Liver (tissue), 9 donors: Measurements from ENCODE around the gene ERN1. TPM values are rescaled to one million over a fixed set of nuclear protein-coding genes. Genes with fewer than 3 reads are reported as not detected.
A peak's percentile ranks its signal among the peaks of the same experiment; 100 is the strongest.

Source experiments
- DNase-seq: peaks from one replicate; pipeline ENCODE4 v3.0.0-alpha.2; 2017; ENCODE audit warnings: low spot score
- H3K27ac ChIP-seq, 2 donors: one replicate each; pipeline ENCODE4 v1.7.0; 2013; ENCODE audit warnings: inconsistent platforms in 2 of 2, low read length in 2 of 2, control low read depth in 1 of 2, low read depth in 1 of 2, mild to moderate bottlenecking in 1 of 2
- H3K27me3 ChIP-seq, 4 donors: one replicate each; pipeline versions ENCODE4 v1.6.1 to v1.7.0; 2013; ENCODE audit warnings: low read length in 3 of 4, inconsistent platforms in 1 of 4, mild to moderate bottlenecking in 1 of 4, moderate library complexity in 1 of 4; ENCODE audit not compliant: control insufficient read depth in 4 of 4, insufficient read depth in 4 of 4
- H3K36me3 ChIP-seq, 4 donors: one replicate each; pipeline versions ENCODE4 v1.6.1 to v1.7.0; 2013; ENCODE audit warnings: low read length in 3 of 4, mild to moderate bottlenecking in 3 of 4, low read depth in 1 of 4, moderate library complexity in 1 of 4; ENCODE audit not compliant: control insufficient read depth in 4 of 4, insufficient read depth in 3 of 4
- H3K4me1 ChIP-seq, 4 donors: one replicate each; pipeline versions ENCODE4 v1.6.1 to v1.7.0; 2013; ENCODE audit warnings: low read length in 3 of 4, mild to moderate bottlenecking in 3 of 4, moderate library complexity in 1 of 4; ENCODE audit not compliant: control insufficient read depth in 4 of 4, insufficient read depth in 4 of 4
- H3K4me3 ChIP-seq, 3 donors: one replicate each; pipeline versions ENCODE4 v1.6.1 to v1.7.0; 2013; ENCODE audit warnings: low read length in 3 of 3, control low read depth in 1 of 3, low read depth in 1 of 3, mild to moderate bottlenecking in 1 of 3
- H3K9ac ChIP-seq, 2 donors: one replicate each; pipeline ENCODE4 v1.7.0; 2013; ENCODE audit warnings: low read length in 2 of 2, mild to moderate bottlenecking in 2 of 2, moderate library complexity in 2 of 2, control low read depth in 1 of 2, low read depth in 1 of 2
- H3K9me3 ChIP-seq, 4 donors: one replicate each; pipeline versions ENCODE4 v1.6.1 to v1.7.0; 2013; ENCODE audit warnings: low read length in 3 of 4; ENCODE audit not compliant: control insufficient read depth in 4 of 4
- FOXA1 ChIP-seq: IDR thresholded peaks from 2 replicates; pipeline ENCODE4 v1.6.1; 2016; ENCODE audit warnings: antibody characterized with exemption
- FOXA2 ChIP-seq: IDR thresholded peaks from 2 replicates; pipeline ENCODE4 v1.6.1; 2016; ENCODE audit warnings: antibody characterized with exemption
- GABPA ChIP-seq, 2 donors: IDR thresholded peaks in 1 of 2; conservative IDR thresholded peaks in 1 of 2; 2 replicates each; pipeline ENCODE4 v1.6.1; 2016; ENCODE audit warnings: antibody characterized with exemption in 2 of 2, mild to moderate bottlenecking in 1 of 2, moderate library complexity in 1 of 2
- HNF4A ChIP-seq, 2 donors: conservative IDR thresholded peaks; 2 replicates each; pipeline ENCODE4 v1.6.1; 2016; ENCODE audit warnings: antibody characterized with exemption in 2 of 2, mild to moderate bottlenecking in 2 of 2
- HNF4G ChIP-seq: IDR thresholded peaks from 2 replicates; pipeline ENCODE4 v1.6.1; 2016; ENCODE audit warnings: antibody characterized with exemption
- JUND ChIP-seq, 2 donors: IDR thresholded peaks; 2 replicates each; pipeline ENCODE4 v1.6.1; 2016; ENCODE audit warnings: antibody characterized with exemption in 2 of 2
- NR2F2 ChIP-seq: IDR thresholded peaks from 2 replicates; pipeline ENCODE4 v1.6.1; 2016; ENCODE audit warnings: antibody characterized with exemption
- RAD21 ChIP-seq, 2 donors: IDR thresholded peaks; 2 replicates each; pipeline ENCODE4 v1.6.1; 2016; ENCODE audit warnings: antibody characterized with exemption in 2 of 2, mild to moderate bottlenecking in 2 of 2
- RXRA ChIP-seq, 2 donors: IDR thresholded peaks; 2 replicates each; pipeline ENCODE4 v1.6.1; 2017 to 2018; ENCODE audit warnings: antibody characterized with exemption in 2 of 2, mild to moderate bottlenecking in 1 of 2
- TAF1 ChIP-seq: conservative IDR thresholded peaks from 2 replicates; pipeline ENCODE4 v1.6.1; 2016; ENCODE audit warnings: antibody characterized with exemption, mild to moderate bottlenecking
- YY1 ChIP-seq: IDR thresholded peaks from 2 replicates; pipeline ENCODE4 v1.6.1; 2016; ENCODE audit warnings: antibody characterized with exemption, mild to moderate bottlenecking
- WGBS: extraction: QIAGEN DNeasy Blood & Tissue Kit; methylation state at CpG from one replicate; pipeline ENCODE4 v1.1.7; 2013; 5-methylcytosine and 5-hydroxymethylcytosine counted together
- polyA plus RNA-seq, 2 donors: library from polyadenylated mRNA; stranded (reverse) in 1 of 2; unstranded in 1 of 2; fragments of 200-250 nt in 1 of 2; fragments of >200 nt in 1 of 2; fragmentation: Nextera tagmentation in 1 of 2; extraction: Ambion mirVana in 1 of 2; gene quantifications; one replicate each; pipeline versions ENCODE4 v1.2.1 to v1.2.3, GENCODE V29; 2013 to 2015
- total RNA-seq, 2 donors: library from RNA; depleted of rRNA; stranded (reverse); fragments of >200 nt; gene quantifications; one replicate each; pipeline ENCODE4 v1.2.3, GENCODE V29; 2014
- TF ChIP-seq, protein P1 (sequence below): IDR thresholded peaks from 2 replicates; pipeline ENCODE4 v1.6.1; 2016; ENCODE audit warnings: antibody characterized with exemption
- TF ChIP-seq, protein P2 (sequence below): IDR thresholded peaks from 2 replicates; pipeline ENCODE4 v1.6.1; 2016; ENCODE audit warnings: antibody characterized with exemption
- TF ChIP-seq, protein P3 (sequence below): fragments of 150-350 bp; IDR thresholded peaks from 2 replicates; pipeline ENCODE4 v1.5.1; 2017; ENCODE audit warnings: improper control_type of control experiment, low read depth, low read length; ENCODE audit not compliant: missing input control
- TF ChIP-seq, protein P4 (sequence below): IDR thresholded peaks from 2 replicates; pipeline ENCODE4 v1.6.1; 2016; ENCODE audit warnings: antibody characterized with exemption
- donor health status: healthy.
- donor health status: healthy.
- donor health status: healthy.
- donor health status: healthy.
- donor health status: healthy.

The ERN1 gene
- total and polyA plus RNA-seq, 4 donors, result 6.3 to 35.1 (median 14.9) TPM

DNA sequence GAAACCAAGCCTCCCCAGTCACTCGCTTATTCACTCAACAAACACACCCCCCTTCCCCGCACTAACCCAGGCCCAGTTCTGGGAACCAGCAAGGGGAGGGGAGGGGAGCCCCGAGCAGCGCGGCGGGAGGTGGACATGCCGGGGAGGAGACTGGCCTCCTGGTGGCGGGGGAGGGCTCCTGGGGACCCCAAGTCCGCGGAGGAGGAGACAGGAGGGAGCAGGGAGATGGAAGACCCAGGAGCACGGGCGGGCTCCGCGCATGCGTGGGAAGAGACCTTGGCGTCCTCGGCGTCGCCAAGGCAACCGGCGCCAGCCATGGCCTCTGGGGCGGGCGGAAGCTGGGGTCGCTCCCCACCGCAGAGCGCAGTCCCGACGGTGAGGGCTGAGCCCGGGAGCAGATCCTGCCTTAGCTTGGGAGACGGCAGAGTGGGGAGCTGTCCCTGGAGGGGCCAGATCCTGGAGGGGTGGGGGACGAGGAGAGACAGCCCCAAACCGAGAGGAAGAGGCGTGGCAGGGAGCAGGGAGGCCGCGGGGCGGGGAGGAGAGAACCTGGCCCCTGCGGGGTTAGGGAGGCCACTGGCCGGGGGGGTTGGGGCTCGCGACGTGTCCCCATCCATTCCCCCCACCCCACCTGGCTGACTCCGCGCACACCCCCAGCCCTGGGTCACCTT lies 131.8 kb downstream of the ERN1 start, which contains the start of gene PRR29:
Gene PRR29, plus strand, starts transcription at position 302 of the 671 bp plus-strand sequence. Its CDS starts 14 bp downstream, at position 316.
- Histone ChIP-seq H3K4me3 (peak within 1 kb of the TSS; percentile 33 to 42 (median 39)), H3K27me3 (peaks cover 0 to 2% (median 0%) of the 10 kb centered on the region in 4 donors), H3K36me3 (no peaks in the 10 kb centered on the region), H3K27ac (no peak within 1 kb of the TSS), H3K9ac (no peak within 1 kb of the TSS), H3K4me1 (peaks cover 0 to 10% (median 4%) of the 10 kb centered on the region in 4 donors), H3K9me3 (no peaks in the 10 kb centered on the region)
- DNase-seq, result peak; percentile 64
- TF ChIP-seq FOXA2 (no peak), YY1 (no peak), TAF1 (no peak), GABPA (IDR thresholded peaks at IDR 0.05 in 1 of 2, conservative IDR thresholded peaks at IDR 0.05 in 1 of 2) (no peak), HNF4G (no peak), RAD21 (IDR thresholded peaks at IDR 0.05) (no peak), RXRA (IDR thresholded peaks at IDR 0.05) (no peak)
- TF ChIP-seq, protein P1, sequence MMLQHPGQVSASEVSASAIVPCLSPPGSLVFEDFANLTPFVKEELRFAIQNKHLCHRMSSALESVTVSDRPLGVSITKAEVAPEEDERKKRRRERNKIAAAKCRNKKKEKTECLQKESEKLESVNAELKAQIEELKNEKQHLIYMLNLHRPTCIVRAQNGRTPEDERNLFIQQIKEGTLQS, result no peak
- TF ChIP-seq, protein P2, sequence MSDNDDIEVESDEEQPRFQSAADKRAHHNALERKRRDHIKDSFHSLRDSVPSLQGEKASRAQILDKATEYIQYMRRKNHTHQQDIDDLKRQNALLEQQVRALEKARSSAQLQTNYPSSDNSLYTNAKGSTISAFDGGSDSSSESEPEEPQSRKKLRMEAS, result no peak
- WGBS, result 3% methylated on average over 43 of the region's 43 CpGs

DNA sequence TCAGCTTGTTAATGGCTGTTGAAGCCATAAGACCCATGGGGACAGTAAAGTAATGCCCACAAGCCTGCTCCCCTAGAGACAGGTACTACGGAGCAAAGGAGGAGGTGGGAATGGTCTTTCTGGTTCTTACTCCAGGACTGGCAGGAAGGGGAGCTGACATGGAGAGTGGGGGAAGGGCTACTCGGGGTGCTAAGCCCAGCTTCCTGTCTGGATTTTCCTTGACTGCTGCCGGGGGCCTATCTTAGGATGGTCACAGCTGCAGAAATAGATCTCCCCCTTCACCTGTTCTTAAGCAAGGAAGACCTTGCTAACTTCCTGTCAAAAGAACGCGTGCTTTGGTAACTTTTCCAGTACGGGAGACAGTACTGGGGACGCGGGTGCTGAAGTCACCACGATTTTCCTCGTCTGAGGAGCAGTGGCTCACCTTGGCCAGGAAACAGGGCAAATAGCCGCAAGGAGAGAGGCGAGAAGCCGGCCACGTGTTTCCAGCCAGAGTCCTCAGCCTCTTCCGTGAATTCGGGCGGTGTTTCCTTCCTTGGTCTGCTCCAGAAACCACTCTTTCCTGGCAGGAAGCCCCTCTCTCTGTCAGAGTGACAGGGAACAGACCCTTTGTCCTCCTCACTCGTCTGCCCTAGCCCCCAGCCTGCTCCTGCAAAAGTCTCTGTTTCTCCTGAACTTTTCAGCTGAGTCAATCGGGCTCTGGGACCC lies 132.4 kb downstream of the ERN1 start:
- Histone ChIP-seq H3K36me3 (no peaks in the 10 kb centered on the region), H3K9me3 (no peaks in the 10 kb centered on the region), H3K9ac (no peak overlapping the region), H3K27ac (no peak overlapping the region), H3K27me3 (peaks cover 0 to 2% (median 0%) of the 10 kb centered on the region in 4 donors), H3K4me1 (peaks cover 0 to 10% (median 4%) of the 10 kb centered on the region in 4 donors), H3K4me3 (peak overlapping the region in 1 of 3 donors; percentile 42)
- TF ChIP-seq, protein P3, sequence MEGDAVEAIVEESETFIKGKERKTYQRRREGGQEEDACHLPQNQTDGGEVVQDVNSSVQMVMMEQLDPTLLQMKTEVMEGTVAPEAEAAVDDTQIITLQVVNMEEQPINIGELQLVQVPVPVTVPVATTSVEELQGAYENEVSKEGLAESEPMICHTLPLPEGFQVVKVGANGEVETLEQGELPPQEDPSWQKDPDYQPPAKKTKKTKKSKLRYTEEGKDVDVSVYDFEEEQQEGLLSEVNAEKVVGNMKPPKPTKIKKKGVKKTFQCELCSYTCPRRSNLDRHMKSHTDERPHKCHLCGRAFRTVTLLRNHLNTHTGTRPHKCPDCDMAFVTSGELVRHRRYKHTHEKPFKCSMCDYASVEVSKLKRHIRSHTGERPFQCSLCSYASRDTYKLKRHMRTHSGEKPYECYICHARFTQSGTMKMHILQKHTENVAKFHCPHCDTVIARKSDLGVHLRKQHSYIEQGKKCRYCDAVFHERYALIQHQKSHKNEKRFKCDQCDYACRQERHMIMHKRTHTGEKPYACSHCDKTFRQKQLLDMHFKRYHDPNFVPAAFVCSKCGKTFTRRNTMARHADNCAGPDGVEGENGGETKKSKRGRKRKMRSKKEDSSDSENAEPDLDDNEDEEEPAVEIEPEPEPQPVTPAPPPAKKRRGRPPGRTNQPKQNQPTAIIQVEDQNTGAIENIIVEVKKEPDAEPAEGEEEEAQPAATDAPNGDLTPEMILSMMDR, result no peak
- TF ChIP-seq, protein P2, result no peak
- TF ChIP-seq RAD21 (IDR thresholded peaks at IDR 0.05) (no peak), FOXA1 (no peak), NR2F2 (no peak), HNF4A (conservative IDR thresholded peaks at IDR 0.05) (no peak), YY1 (no peak), GABPA (IDR thresholded peaks at IDR 0.05 in 1 of 2, conservative IDR thresholded peaks at IDR 0.05 in 1 of 2) (no peak), TAF1 (no peak), JUND (IDR thresholded peaks at IDR 0.05) (no peak)
- TF ChIP-seq, protein P4, sequence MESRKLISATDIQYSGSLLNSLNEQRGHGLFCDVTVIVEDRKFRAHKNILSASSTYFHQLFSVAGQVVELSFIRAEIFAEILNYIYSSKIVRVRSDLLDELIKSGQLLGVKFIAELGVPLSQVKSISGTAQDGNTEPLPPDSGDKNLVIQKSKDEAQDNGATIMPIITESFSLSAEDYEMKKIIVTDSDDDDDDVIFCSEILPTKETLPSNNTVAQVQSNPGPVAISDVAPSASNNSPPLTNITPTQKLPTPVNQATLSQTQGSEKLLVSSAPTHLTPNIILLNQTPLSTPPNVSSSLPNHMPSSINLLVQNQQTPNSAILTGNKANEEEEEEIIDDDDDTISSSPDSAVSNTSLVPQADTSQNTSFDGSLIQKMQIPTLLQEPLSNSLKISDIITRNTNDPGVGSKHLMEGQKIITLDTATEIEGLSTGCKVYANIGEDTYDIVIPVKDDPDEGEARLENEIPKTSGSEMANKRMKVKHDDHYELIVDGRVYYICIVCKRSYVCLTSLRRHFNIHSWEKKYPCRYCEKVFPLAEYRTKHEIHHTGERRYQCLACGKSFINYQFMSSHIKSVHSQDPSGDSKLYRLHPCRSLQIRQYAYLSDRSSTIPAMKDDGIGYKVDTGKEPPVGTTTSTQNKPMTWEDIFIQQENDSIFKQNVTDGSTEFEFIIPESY, result no peak
- TF ChIP-seq, protein P1, result no peak
- DNase-seq, result no peak
- WGBS, result 24% methylated on average over 19 of the region's 19 CpGs
